Activated CD4-positive, alpha-beta T cell treated with anti-CD3 and anti-CD28 coated beads, Interleukin-2, amount 50 U/mL, for 48 hours (primary cell): ENCODE measurements around the gene ARL6IP6.
"Not testable (repeated sequence)": the region's sequence is repeated elsewhere in the genome, so short reads cannot be mapped to it uniquely, and the experiment has no call there.

ENCODE experiments used
- DNase-seq, 2 experiments: peaks; one replicate each; pipeline ENCODE4 v3.0.0-alpha.2; 2020

The ARL6IP6 gene

DNA sequence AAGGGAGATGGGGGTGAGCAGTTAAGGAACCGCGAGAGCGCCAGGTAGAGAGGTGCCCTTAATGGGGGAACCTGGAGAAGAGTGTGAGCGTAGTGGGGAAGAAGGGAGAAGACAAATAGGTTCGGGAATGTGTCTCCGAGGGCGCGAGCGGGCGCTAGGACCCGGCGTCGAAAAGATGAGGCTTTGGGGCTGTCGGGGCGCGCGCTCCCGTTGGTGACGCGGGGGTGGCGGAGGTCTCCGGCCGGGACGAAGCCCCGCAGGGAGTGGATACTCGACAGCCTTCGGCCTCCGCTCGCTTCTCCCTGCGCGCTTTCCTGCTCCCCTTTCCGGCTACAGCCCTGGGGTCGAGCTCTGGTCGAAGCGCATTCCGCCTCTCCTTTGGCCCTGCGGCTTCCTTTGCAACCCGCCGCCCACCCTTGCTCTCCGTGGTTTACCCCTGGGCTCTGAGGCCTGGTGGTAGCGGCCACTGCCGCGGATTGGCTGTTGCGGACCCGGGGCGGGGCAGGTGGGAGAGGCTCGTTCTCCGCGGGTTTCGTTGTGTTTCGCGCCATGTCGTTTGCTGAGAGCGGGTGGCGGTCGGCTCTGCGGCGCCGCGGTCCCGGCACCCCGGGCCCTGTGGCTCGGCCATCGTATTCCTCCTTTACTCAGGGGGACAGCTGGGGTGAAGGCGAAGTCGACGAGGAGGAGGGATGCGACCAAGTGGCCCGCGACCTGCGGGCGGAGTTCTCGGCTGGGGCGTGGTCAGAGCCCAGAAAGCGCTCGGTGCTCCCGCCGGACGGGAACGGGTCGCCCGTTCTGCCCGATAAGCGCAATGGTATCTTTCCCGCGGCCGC lies at the start of gene ARL6IP6:
Gene ARL6IP6 (plus strand): TSS at position 545 of the 833 bp plus-strand sequence. CDS start 5 bp downstream, at position 550.
- peak; percentile 93 to 94 for DNase-seq

DNA sequence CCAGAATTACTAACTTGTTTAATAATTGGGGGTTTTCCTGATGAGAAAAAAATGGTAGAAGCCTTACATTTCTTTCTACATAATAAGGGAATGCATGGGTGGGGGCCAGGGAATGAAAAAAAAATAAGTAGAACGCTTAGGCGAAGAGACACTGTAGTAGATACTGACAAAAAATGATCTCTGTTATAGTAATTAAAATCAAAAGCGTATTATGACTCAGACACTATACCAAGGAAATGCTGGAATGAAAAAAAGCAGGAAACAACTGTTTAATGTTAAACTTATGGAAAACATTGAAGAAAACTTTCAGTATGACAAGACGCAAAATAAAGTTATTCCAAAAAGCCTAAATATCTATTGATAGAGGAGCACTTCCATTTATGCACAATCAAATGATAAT lies 44.1 kb upstream of the ARL6IP6 start:
- no peak for DNase-seq

DNA sequence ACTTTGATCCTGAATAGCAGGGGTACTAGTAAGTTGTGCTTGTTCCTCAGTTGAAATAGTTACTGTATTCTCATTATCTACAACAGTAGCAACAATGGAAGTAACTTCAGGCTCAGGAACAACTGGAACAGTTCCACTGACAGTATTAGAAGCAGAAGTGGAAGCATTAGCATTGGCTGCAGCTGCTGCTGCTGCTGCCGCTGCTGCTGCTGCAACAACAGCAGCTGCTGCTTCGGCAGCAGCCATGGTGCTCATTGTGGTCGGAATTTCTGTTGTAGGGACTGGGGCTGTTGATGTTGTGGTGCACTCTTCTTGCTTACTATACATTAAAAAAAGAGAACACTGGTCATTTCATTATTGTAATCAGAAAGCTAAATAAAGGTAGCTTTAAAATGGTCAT lies 42.0 kb upstream of the ARL6IP6 start:
- no peak for DNase-seq

GRCh38 chr2:152678808-152679207 lies 39.6 kb upstream of the ARL6IP6 start:
- DNase-seq, result no peak

DNA sequence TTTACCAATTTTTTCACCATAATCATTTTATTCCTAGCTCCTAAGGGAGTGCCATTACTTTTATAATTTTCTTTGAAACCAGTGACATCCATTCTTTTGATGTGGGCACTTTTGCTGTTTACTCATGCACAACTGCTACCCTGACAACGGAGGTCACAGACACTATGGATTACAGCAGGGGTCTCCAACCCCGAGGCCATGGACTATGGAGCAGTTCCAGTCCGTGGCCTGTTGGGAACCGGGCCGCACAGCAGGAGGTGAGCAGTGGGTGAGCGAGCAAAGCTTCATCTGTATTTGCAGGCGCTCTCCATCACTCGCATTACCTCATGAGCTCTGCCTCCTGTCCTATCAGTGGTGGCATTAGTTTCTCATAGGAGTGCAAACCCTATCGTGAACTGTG lies 35.8 kb upstream of the ARL6IP6 start:
- DNase-seq, result no peak

GRCh38 chr2:152683400-152683799 lies 35.0 kb upstream of the ARL6IP6 start:
- no peak for DNase-seq

DNA sequence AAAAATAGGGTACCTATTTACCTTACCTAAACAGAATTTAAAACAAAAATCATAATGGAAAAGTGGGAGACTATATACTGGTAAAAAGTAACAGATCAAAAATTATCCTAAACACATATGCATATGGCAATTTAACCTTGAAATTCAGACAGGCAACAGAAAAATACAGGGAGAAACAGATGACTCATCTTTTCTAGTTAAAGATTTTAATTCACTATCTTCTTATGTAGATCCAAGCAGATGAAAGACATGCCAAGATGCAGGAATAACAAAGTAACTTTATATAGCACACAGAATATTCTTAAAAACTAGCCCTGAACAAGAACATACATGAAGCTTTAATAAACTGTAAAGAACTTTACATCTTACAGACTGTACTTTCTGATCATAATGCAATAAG lies 32.1 kb upstream of the ARL6IP6 start:
- no peak for DNase-seq

DNA sequence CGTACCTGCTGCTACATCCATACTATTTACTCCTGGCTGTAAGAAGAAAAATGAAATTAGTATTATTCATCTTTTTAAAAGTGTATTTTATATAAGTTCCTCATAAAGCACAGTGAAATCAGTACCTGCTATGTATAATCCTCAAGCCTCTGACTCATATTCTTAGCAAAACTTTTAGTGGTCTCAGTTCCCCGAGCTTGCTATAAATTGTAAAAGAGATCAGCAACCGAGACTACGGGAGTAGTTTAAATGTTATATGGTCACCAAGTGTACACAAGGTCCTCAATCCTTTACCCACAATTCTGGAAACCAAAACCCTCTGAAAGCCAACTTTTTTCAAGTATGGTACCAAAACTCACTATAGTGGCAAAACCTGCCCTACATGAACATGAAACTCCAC lies 25.4 kb upstream of the ARL6IP6 start:
- DNase-seq, result no peak

- peak; percentile 29 to 48 for DNase-seq
Measured at GRCh38 chr2:152694161-152694661, 24.2 kb upstream of the ARL6IP6 start.

- no peak for DNase-seq
Measured at GRCh38 chr2:152695763-152696162, 22.7 kb upstream of the ARL6IP6 start.

- DNase-seq, result no peak
Measured at GRCh38 chr2:152696476-152696875, 21.9 kb upstream of the ARL6IP6 start.

- DNase-seq, result no peak
Measured at GRCh38 chr2:152701198-152701597, 17.2 kb upstream of the ARL6IP6 start.

DNA sequence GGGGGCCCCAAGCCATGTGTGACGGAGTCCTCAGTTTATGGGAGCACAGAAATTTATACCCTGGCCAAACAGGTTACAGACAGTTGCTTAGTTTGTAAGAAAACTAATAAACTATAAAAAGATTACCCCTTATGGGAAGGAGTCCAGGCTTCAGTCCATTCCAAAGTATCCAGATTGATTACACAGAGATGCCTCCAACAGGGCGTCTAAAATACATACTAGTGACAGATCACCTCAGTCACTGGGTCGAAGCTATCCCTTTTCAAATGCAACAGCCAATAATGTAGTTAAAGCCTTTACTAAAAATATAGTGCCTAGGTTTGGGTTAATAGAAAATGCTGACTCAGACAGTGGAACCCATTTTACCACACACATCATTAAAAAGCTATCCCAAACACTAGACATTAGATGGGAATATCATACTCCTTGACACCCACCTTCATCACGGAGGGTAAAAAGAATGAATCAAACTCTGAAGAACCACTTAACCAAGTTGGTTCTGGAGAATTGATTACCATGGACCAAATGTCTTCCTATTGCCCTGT lies 11.9 kb upstream of the ARL6IP6 start:
- no peak for DNase-seq

DNA sequence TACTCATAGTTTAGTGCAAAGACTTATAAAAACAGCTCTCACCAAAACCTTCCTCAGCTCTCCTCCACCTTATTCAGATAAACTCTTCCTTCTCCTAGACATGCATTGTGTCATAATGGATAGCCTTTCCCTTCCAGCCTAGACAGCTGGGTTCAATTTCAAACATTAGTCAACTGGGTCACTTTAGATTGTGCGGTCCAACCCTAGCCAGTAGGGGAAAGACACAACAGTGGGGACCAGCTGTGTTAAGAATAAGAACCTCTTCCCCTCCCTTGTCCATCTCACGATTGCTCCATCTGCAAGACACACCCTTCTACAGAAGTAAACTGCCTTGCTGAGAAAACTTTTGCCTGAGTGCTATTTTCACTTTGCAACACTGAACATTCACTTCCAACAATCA lies 9.7 kb upstream of the ARL6IP6 start:
- DNase-seq, result no peak

GRCh38 chr2:152710713-152711112 lies 7.7 kb upstream of the ARL6IP6 start:
- no peak for DNase-seq

GRCh38 chr2:152715112-152715511 lies 3.3 kb upstream of the ARL6IP6 start:
- DNase-seq, result no peak

DNA sequence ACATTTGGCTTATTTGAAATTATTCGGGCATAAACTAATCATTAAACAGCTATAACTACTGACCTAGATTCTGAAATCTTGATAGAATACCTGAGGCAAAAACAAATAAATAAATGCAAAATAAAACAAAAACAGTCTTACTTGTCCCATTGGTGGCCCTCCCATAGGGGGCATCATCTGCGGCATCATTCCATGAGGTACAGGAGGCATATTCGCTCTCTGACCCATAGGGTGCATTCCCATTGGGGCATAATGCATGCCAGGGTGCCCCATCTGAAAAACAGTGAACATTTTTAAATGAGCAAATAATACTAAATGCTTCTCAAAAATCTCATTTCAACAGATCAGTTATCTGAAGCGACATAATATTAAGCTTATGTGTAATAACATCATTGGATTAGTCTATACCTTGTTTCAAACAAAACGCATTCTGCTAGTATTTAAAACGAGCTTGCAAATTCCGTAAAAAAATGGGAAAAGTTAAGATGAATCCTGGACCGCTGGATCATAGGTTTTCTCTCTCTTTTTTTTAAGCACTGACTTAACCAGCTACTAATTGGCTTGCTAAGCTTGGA lies 2.5 kb upstream of the ARL6IP6 start:
- DNase-seq, result peak; percentile 30 to 40

- DNase-seq, result peak; percentile 37 to 44
Measured at GRCh38 chr2:152716805-152717227, 1.6 kb upstream of the ARL6IP6 start.

GRCh38 chr2:152717228-152718075 lies 968 bp upstream of the ARL6IP6 start, which contains the start of gene PRPF40A:
TSS of gene PRPF40A (minus strand) at chr2:152717461. CDS start at chr2:152717439, 22 bp downstream.
- peak; percentile 99 for DNase-seq

- peak in 1 of 2 experiments; percentile 60 for DNase-seq
Measured at GRCh38 chr2:152718909-152719645, 657 bp downstream of the ARL6IP6 start.

DNA sequence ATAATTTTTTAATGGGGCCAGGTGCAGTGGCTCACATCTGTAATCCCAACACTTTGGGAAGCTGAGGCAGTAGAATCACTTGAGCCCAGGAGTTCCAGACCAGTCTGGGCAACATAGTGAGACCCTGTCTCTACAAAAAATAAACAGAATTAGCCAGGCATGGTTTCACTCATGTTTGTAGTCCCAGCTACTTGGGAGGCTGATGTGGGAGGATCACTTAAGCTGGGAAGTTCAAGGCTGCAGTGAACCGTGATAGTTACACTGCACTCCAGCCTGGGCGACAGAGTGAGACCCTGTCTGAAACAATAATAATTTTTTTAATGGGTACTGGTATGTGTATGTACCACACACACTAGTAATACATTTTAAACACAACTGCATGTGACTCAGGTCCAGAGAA lies 2.4 kb downstream of the ARL6IP6 start:
- no peak for DNase-seq

GRCh38 chr2:152722639-152723038 lies 4.2 kb downstream of the ARL6IP6 start:
- DNase-seq, result not testable (repeated sequence)
